Fibroblast of skin of left biceps (primary cell): ENCODE results near the gene CST3.
"Not testable (repeated sequence)": the region's sequence is repeated elsewhere in the genome, so short reads cannot be mapped to it uniquely, and the experiment has no call there.

ENCODE experiments used
- DNase-seq, 2 experiments: peaks; one replicate each; pipeline ENCODE4 v3.0.0-alpha.2; 2013; ENCODE audit warnings: low read depth in 2 of 2

Gene CST3

GRCh38 chr20:23643659-23644058 is 5.9 kb upstream of the CST3 start:
- DNase-seq: no peak

- no peak for DNase-seq
Measured at GRCh38 chr20:23641936-23642751, 4.4 kb upstream of the CST3 start.

GRCh38 chr20:23640671-23641667 is 3.2 kb upstream of the CST3 start:
- no peak for DNase-seq

- no peak for DNase-seq
Measured at GRCh38 chr20:23640018-23640601, 2.4 kb upstream of the CST3 start.

- no peak for DNase-seq
Measured at GRCh38 chr20:23639490-23639958, 1.8 kb upstream of the CST3 start.

GRCh38 chr20:23638309-23638708 is 554 bp upstream of the CST3 start:
- no peak for DNase-seq

GRCh38 chr20:23636908-23637281 is 860 bp downstream of the CST3 start:
- DNase-seq: no peak

- DNase-seq: no peak
Measured at GRCh38 chr20:23636182-23636907, 1.4 kb downstream of the CST3 start.

GRCh38 chr20:23635768-23636090 is 2.0 kb downstream of the CST3 start:
- DNase-seq: not testable (repeated sequence)

- no peak for DNase-seq
Measured at GRCh38 chr20:23634985-23635767, 2.6 kb downstream of the CST3 start.

GRCh38 chr20:23634044-23634801 is 3.5 kb downstream of the CST3 start:
- no peak for DNase-seq

- no peak for DNase-seq
Measured at GRCh38 chr20:23632711-23633573, 4.8 kb downstream of the CST3 start.

GRCh38 chr20:23631981-23632710 is 5.6 kb downstream of the CST3 start:
- no peak for DNase-seq

GRCh38 chr20:23631226-23631822 is 6.4 kb downstream of the CST3 start:
- DNase-seq: no peak

GRCh38 chr20:23630392-23630849 is 7.3 kb downstream of the CST3 start:
- no peak for DNase-seq

GRCh38 chr20:23629542-23630391 is 8.0 kb downstream of the CST3 start:
- DNase-seq: no peak

GRCh38 chr20:23629017-23629541 is 8.7 kb downstream of the CST3 start:
- DNase-seq: no peak
